ENCODE results near the gene PELI1.
"Not testable (repeated sequence)": the region's sequence is repeated elsewhere in the genome, so short reads cannot be mapped to it uniquely, and the experiment has no call there.

The PELI1 gene

DNA sequence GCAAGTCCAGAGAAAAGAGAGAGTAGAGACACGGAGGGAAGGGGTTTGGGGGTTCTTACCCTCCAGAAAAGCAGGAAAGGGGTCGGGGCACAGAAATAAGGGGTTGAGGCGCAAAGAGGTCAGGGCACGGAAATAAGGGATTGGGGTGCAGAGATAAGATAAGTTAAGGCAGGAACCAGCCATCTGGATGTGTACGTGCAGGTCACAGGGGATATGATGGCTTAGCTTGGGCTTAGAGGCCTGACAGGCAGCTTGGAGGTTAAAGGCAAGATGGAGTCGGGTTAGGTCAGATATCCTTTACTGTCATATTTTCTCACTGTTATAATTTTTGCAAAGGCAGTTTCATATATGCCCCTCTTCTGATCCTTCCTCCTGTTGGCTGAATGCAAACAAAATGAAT, 64.5 kb downstream of the PELI1 start:
- not testable (repeated sequence) for DNase-seq

DNA sequence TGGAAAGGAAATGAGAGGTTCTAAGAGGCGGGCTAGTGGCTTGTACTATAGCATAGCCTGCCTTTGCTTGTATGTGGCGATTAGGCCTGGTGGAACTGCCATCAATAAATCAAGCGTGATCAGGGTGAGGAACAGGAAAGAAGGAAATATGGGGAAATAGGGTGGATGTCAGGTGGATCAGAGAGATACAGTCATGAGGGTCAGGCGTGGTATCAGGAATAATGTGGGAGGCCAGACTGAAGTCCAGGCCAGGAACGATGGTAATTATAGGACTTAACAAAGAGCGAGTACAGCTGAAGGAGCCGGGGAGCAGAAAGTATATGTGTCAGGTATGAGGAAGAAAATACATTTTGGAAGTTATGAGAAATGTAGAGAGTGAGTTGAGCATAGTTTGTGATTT, 67.4 kb downstream of the PELI1 start:
- DNase-seq, result not testable (repeated sequence)

DNA sequence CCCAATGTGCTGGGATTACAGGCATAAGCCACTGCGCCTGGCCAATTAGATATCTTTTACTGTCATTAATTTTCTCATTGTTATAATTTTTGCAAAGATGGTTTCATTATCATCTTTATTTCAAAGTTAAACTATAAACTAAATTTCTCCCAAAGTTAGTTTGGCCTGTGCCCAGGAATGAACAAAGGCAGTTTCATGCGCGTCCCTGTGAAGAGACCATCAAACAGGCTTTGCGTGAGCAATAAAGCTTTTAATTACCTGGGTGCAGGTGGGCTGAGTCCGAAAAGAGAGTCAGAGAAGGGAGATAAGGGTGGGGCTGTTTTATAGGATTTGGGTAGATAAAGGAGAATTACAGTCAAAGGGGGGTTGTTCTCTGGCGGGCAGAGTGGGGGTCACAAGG, 69.6 kb downstream of the PELI1 start:
- not testable (repeated sequence) for DNase-seq

DNA sequence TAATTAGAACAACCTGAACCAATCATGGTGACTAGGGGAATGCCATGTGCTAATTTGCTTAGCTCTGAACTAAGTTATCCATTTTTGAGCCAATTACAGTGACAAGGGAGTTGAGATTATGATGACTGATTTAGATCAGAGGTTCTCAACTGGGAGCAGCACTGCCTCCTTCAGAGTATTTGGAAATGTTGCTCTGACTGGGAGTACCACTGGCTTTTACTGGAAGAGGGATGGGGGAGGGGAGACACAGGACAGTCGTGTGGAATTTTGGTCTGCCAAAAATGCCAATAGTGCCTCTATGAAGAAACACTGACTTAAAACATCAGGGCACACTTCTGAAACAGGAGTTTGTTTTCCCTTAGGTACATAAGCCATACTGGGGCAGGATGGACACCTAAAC, 76.9 kb downstream of the PELI1 start:
- DNase-seq, result no peak

DNA sequence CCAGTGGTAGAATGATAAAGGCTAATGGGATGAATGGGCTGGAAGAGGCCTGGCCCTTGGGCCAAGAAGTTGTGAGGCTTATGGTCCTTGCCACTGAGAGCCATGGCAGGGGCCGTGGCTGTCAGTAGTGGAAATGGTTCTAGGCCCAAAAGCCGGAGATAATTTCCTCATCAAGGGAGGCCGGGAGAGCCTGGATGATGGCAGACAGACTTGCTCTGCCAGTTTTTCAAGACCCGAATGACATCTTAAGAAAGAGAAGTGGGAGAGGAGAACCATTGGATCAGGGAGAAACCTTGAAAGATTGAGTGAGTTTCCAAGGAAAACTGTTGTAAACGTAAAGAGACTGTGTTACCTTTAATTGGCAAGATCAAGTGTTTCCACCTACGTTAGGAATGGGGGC, 78.7 kb downstream of the PELI1 start:
- no peak for DNase-seq

DNA sequence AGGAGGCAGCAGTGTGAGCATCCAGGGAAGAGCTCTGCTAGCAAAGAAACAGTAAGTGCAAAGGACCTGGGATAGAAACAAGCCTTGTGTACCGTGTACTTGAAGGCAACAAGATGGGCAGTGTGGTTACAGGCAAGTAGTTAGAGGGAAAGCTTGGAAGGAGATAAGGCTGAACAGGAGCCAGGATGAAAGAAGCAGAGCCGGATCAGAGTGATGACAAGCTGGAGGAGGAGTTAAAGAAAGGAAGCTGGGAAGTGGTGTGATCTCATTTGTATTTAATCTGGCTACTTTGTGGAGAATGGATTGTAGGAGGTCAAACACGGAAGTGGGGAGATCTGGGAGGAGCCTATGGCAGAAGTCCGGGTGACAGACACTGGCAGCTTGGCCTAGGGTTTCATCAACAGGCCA, 80.3 kb downstream of the PELI1 start:
- no peak for DNase-seq

DNA sequence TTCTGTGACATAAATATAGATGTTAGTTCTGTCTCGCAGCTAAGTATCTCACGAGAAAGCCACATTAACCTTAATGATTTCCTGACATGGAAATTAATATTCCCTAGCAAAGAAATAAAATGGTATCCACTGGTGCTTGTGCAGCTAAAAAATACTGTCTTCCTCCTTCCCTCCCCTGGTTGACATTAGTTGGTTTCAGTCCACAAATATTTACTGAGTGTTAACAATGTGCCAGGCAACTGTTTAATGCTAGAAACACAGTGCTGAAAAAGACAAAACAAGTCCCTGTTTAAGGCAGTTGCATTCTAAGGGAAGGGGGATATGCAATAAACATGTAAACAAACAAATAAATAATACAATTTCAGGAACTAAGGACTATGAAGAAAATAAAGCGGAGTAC, 80.8 kb downstream of the PELI1 start:
- DNase-seq, result no peak

DNA sequence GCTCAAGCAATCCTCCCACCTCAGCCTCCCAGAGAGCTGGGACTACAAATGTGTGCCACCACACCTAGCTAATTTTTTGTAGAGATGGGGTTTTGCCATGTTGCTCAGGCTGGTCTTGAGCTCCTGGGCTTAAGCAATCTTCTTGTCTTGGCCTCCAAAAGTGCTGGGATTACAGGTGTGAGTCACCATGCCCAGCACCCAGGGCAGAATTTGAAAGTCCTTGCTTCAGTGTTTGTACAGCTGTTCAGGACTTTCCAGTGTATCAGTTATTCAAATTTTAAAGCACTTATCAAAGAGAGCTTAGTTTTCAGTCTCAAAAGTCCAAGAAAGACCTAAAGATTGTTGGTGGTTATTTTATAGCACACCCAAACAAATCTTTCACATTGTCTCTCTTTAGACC, 81.4 kb downstream of the PELI1 start:
- no peak for DNase-seq

DNA sequence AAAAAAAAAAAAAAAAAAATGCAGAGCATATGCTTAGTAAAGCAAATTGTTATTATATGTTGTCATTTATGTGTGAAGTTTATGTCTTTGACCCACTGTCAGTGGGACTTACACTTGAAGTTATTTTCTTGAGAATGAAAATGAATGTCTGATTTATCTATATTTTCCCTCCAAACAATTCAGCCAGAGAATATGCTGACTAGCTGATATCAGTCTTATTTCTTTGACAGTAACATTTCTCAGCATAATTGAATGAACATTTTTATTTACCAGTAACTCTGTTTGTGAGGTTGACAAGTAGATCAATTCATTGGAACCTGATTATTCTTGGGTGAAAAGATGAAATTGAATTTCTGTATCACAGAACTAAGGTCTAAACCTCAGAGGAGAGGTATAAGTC, 85.0 kb downstream of the PELI1 start:
- no peak for DNase-seq

DNA sequence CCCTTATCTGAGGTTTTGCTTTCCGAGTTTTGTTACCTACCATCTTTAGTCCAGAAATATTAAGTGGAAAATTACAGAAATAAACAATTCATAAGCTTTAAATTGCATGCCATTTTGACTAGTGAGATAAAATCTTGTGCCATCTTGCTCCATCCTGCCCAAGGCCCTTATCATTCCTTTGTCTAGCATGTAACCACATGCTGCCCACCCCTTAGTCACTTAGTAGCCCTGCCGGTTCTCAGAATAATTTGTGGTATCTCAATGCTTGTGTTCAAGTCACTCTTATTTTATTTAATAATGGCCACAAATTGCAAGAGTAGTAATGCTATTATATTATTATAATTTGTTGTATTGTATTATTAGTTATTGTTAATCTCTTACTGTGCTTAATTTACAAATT, 88.2 kb downstream of the PELI1 start:
- DNase-seq, result no peak

DNA sequence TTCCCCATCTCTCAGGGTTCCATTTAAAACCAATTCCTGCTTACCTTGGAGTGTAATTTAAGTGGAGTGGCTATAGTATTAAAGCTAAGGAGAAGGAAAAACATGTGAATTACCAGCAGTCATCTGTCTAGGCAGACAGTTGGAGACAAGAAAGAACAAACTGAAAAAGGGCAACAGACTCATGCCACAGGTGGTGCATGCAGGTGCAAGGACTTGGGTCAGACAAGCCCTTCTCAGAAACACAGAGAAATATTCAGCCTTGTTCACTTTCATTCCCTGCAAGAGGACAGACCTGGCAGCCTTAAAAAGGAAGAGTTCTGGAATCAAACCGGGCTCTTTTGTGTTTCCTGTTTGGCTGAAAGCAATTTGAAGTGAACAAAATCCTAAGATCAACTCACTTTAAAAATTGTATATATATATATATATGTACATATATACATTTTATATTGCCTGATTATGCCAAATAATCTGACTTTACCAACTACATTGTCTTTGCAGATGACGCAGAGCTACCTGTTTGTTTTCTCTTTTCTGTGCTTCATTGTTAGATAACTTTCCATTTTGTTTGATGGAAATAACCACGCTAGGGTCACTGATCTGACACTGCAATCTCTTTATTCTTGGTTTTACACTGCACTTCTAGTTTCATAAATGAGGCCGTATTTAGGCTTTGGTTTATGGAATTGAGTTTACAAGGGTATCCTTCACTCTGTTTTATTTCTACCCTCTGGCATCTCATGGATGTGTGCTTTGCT, 89.9 kb downstream of the PELI1 start:
- DNase-seq, result no peak

DNA sequence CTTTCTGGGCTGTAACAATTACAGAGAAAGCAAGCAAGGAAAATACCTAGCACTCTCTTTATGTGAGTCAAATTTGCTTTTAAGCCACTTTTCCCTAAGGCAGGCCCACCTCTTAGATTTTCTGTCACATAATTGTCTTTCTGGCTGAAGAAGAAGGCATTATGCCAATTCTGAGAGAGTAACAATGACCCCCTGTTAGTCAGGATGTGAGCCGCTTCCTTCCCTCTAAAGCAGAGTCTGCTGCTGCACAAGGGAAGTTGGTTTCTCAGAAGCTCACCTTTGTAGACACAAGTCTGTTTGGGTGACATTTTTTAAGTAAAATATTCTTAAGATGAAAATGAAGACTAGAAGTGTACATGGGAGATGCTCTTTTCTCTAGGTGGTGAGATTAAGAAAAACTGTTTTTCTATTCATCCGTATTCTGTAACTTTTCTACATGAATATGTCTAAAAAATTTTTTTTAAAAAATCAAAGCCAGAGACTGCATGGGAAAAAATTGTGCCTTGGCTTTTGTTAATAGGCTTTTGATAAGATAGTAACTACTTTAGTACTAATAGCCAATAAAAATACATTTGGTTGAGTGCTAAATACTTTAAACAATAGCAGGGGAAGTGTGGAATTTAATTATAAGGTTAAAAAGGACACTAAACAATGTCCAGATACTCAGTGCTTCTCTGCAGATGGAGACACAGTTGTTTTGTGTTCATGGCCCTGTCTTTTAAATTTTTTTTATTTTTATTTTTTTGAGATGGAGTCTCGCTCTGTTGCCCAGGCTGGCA, 91.6 kb downstream of the PELI1 start:
- peak; percentile 11 for DNase-seq

DNA sequence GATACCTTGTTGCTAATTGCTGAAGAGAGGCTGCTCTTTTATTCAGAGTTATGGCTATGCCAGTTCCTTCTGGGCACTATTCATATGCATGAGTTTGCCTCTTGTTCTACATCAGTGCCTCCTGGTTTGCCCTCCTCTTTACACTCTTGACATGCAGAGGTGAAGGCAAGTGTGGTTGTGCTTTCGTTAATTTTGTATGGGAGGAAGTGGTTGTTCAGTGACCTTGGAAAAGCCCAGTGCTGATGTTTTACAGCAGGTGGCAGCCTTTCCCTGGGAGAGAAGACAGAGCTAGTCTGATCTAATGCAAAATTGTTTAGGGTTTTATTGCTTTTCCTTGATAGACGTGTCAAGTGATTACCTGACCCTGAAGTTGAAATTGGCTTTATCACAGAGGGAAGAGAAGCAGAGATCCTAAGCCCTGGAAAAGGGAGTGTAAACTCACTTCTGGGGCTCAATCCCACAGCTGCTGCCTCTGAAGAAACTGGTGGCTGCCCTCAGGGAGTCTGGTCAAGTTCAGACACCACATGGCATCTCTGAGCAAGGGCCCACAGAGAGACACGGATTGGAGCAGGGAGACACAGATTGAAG, 94.5 kb downstream of the PELI1 start:
- peak; percentile 81 for DNase-seq

DNA sequence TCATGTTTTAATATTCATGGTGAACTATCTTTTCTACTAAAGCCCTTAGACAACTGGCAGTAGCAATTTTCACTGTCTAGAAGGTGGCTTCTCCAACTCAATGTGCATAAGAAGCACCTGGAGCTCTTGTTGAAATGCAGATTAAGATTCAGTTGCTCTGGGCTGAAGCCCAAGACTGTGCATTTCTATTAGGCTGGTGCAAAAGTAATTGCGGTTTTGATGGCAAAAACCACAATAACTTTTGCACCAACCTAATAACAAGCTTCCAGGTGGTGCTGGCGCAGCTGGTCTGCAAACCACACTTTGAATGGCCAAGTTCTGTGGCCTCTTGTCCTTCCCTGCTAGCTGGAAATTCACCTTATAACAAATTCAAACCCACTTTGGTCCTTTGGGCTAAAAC, 98.3 kb downstream of the PELI1 start:
- no peak for DNase-seq
